Stimulated activated naive B cell treated with anti-CD40 and anti-IgM and Interleukin-4, amounts not matched to agents 10 μg/mL and 1 μg/mL and 100 μg/mL, for 72 hours (primary cell): ENCODE measurements around the gene RTN4R.
"Not testable (repeated sequence)": the region's sequence is repeated elsewhere in the genome, so short reads cannot be mapped to it uniquely, and the experiment has no call there.

Experiments
- ATAC-seq, 2 donors: fragments of 150-1000 bp; cut with Tn5 transposase; replicated peaks; 2 replicates each; pipeline ENCODE4 v1.10.0; 2021; ENCODE audit warnings: moderate library complexity in 1 of 2
- DNase-seq: peaks from one replicate; pipeline ENCODE4 v3.0.0; 2021
- H3K27ac Mint-ChIP-seq: one replicate; pipeline ENCODE4 v1.8.0; 2022; ENCODE audit warnings: mild to moderate bottlenecking, mixed read lengths
- H3K27me3 Mint-ChIP-seq, 2 donors: one replicate each; pipeline ENCODE4 v1.8.0; 2022; ENCODE audit warnings: mixed read lengths in 2 of 2
- H3K36me3 Mint-ChIP-seq, 2 donors: one replicate each; pipeline ENCODE4 v1.8.0; 2022; ENCODE audit warnings: mixed read lengths in 2 of 2, mild to moderate bottlenecking in 1 of 2
- H3K4me1 Mint-ChIP-seq, 2 donors: one replicate each; pipeline ENCODE4 v1.8.0; 2022; ENCODE audit warnings: mixed read lengths in 2 of 2, mild to moderate bottlenecking in 1 of 2
- H3K4me3 Mint-ChIP-seq, 2 donors: one replicate each; pipeline ENCODE4 v1.8.0; 2022; ENCODE audit warnings: mild to moderate bottlenecking in 2 of 2, mixed read lengths in 2 of 2, moderate library complexity in 1 of 2
- H3K9me3 Mint-ChIP-seq, 2 donors: one replicate each; pipeline ENCODE4 v1.8.0; 2022; ENCODE audit warnings: mixed read lengths in 2 of 2, mild to moderate bottlenecking in 1 of 2

RTN4R gene

GRCh38 chr22:20263404-20264281 lies 4.5 kb downstream of the RTN4R start:
- H3K4me3 Mint-ChIP-seq, H3K36me3 Mint-ChIP-seq, ATAC-seq, H3K9me3 Mint-ChIP-seq, DNase-seq, H3K4me1 Mint-ChIP-seq: not testable (repeated sequence)
- Mint-ChIP-seq H3K27me3 (peaks cover 9 to 17% of the 10 kb centered on the region in 2 donors), H3K27ac (peak overlapping the region; percentile 21)

DNA sequence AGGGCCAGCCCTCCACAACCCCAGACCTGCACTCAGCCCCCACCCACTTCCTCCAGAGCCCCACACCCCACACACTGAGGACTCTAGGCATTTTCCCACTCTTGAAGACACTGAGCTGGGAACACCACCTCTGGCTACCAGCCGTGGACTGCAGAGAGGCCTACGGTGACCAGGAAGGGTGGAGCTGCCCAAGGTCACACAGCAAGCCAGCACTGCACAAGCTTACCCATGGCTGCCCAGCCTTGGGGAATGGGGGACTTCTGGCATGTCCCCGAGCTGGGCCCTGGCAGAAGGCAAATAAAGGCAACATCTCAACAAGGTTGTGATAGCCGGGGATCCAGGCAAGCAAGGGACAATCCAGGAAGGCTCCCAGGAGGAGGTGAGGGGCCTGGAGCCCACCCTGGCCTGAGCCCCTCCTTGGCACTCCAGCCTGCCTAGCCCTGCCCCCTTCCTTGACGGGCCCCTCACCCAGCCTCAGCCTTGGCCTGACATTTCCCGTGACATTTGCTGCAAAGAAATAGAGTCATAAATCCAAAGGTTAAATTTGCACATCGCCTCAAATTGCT lies 5.5 kb downstream of the RTN4R start:
- DNase-seq (no peak), ATAC-seq (no peak)
- no peak overlapping the region for H3K27ac Mint-ChIP-seq
- peaks cover 8 to 15% of the 10 kb centered on the region in 2 donors for H3K27me3 Mint-ChIP-seq
- H3K4me3 Mint-ChIP-seq: no peak overlapping the region
- H3K36me3 Mint-ChIP-seq: no peaks in the 10 kb centered on the region
- H3K4me1 Mint-ChIP-seq: peaks cover 0 to 3% of the 10 kb centered on the region in 2 donors
- H3K9me3 Mint-ChIP-seq: no peaks in the 10 kb centered on the region

- H3K4me1 Mint-ChIP-seq: peaks cover 0 to 3% of the 10 kb centered on the region in 2 donors
- ATAC-seq (no peak), DNase-seq (no peak)
- H3K9me3 Mint-ChIP-seq: no peaks in the 10 kb centered on the region
- no peak overlapping the region for H3K4me3 Mint-ChIP-seq
- H3K36me3 Mint-ChIP-seq: no peaks in the 10 kb centered on the region
- peaks cover 8 to 9% of the 10 kb centered on the region in 2 donors for H3K27me3 Mint-ChIP-seq
- no peak overlapping the region for H3K27ac Mint-ChIP-seq
These were observed 6.1 kb downstream of the RTN4R start for GRCh38 chr22:20261848-20262581.

- DNase-seq (no peak), ATAC-seq (no peak)
- H3K27me3 Mint-ChIP-seq: no peaks in the 10 kb centered on the region
- no peaks in the 10 kb centered on the region for H3K9me3 Mint-ChIP-seq
- no peaks in the 10 kb centered on the region for H3K36me3 Mint-ChIP-seq
- no peak overlapping the region for H3K4me3 Mint-ChIP-seq
- no peak overlapping the region for H3K27ac Mint-ChIP-seq
- peaks cover 0 to 2% of the 10 kb centered on the region in 2 donors for H3K4me1 Mint-ChIP-seq
These were observed 7.9 kb downstream of the RTN4R start for GRCh38 chr22:20260071-20260765.

DNA sequence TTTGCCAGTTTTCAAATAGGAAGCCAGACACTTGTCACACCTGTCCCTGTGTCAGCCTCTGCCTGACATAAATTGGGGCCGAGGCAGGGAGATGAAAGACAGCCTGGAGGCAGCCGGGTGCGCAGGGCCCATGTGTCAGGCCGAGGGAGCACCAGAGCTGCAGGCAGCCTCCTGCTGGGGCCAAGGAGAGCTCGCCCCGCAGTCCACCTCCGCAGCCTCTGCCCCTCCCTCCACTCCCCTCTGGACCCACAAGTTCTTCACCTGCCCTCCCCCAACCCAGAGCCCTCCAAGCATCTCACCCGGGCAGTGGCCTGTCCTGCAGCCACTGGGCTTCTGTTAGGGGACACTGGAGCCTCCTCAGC lies 8.8 kb downstream of the RTN4R start:
- Mint-ChIP-seq H3K9me3 (no peaks in the 10 kb centered on the region), H3K27me3 (no peaks in the 10 kb centered on the region), H3K4me3 (no peak overlapping the region), H3K4me1 (peaks cover 0 to 2% of the 10 kb centered on the region in 2 donors), H3K36me3 (no peaks in the 10 kb centered on the region), H3K27ac (no peak overlapping the region)
- no peak for ATAC-seq
- DNase-seq: no peak

DNA sequence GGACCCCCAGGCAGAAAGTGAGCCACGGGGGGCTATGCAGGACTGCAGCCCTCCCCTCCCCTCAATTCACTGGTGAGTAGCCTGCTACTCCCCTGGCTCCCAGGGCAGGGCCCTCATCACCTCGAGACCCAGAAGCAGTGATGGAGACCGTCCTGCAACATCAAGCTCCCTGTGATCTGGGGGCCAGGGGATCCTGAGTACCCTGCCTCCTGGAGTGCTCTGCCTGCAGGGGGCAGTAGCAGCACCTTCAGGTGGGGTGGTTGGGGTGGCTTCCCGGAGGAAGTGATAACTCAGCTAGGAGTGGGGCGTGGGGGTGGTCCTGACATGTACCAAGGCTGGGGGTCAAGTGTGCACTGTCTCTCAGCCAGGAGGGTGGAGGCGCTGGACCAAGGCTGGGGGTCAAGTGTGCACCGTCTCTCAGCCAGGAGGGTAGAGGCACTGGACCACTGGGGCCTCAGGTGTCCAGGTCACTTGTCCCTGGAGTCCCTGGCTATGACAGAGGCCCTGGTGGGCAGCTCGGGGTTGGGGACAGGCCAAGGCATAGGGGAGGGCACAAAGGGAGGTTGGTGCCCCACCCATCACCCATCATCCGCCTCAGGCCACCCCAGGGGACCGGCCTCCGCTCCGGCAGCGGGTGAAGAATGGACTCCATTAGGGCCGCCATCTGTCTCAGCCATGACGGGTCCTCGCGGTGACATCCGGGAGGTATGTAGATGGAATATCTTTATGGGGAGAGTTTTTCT lies 9.4 kb downstream of the RTN4R start:
- Mint-ChIP-seq H3K9me3 (no peaks in the 10 kb centered on the region), H3K4me3 (no peak overlapping the region), H3K27ac (no peak overlapping the region), H3K36me3 (no peaks in the 10 kb centered on the region), H3K4me1 (peaks cover 0 to 2% of the 10 kb centered on the region in 2 donors), H3K27me3 (no peaks in the 10 kb centered on the region)
- no peak for ATAC-seq
- no peak for DNase-seq

GRCh38 chr22:20258021-20258299 lies 10.2 kb downstream of the RTN4R start:
- H3K9me3 Mint-ChIP-seq: no peaks in the 10 kb centered on the region
- H3K4me3 Mint-ChIP-seq: no peak overlapping the region
- DNase-seq: no peak
- H3K4me1 Mint-ChIP-seq: peaks cover 0 to 2% of the 10 kb centered on the region in 2 donors
- no peak overlapping the region for H3K27ac Mint-ChIP-seq
- no peaks in the 10 kb centered on the region for H3K36me3 Mint-ChIP-seq
- H3K27me3 Mint-ChIP-seq: no peaks in the 10 kb centered on the region
- ATAC-seq: no peak

DNA sequence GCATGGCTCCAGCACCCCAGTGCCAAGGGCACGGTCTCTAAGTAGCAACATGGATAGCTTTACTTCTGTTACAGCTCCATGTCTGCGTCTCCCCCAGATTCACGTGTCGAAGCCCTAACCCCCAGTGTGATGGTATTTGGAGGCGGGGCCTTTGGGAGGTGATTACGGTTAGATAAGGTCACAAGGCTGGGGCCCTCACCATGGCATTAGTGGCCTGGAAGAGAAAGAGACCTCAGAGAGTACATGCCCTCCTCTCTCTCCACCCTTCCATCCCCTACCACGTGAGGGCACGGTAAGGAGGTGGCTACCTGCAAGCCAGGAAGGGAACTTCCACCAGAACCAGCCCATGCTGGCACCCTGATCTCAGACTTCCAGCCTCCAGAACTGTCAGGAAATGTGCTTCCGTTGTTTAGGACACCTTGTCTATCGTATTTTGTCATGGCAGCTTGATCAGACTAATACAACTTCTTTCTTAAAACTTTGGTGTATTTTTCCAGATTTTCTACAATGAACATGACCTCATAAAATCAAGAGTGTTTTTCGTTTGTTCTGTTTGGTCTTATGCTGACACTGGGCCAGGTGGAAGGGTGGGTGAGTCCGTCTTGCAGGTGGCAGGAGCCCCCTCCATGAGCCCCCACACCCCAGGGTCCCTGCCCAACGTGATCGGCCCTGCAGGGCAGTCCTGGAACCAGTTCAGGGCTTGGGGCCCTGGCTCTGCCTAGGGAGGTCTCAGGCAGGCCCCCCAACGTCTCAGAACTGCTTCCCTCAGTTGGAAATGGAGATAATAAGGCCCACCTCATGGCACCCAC lies 10.7 kb downstream of the RTN4R start:
- Mint-ChIP-seq H3K9me3 (no peaks in the 10 kb centered on the region), H3K4me3 (no peak overlapping the region), H3K4me1 (peaks cover 0 to 2% of the 10 kb centered on the region in 2 donors), H3K36me3 (no peaks in the 10 kb centered on the region), H3K27me3 (no peaks in the 10 kb centered on the region), H3K27ac (no peak overlapping the region)
- no peak for DNase-seq
- ATAC-seq: no peak

GRCh38 chr22:20256551-20257211 lies 11.4 kb downstream of the RTN4R start:
- ATAC-seq (no peak), DNase-seq (no peak)
- Mint-ChIP-seq H3K27me3 (no peaks in the 10 kb centered on the region), H3K4me3 (no peak overlapping the region), H3K27ac (no peak overlapping the region), H3K36me3 (no peaks in the 10 kb centered on the region), H3K9me3 (no peaks in the 10 kb centered on the region), H3K4me1 (peaks cover 0 to 2% of the 10 kb centered on the region in 2 donors)

GRCh38 chr22:20256027-20256426 lies 12.1 kb downstream of the RTN4R start:
- Mint-ChIP-seq H3K9me3 (no peaks in the 10 kb centered on the region), H3K4me3 (no peak overlapping the region), H3K4me1 (peaks cover 0 to 2% of the 10 kb centered on the region in 2 donors), H3K27me3 (no peaks in the 10 kb centered on the region), H3K36me3 (no peaks in the 10 kb centered on the region), H3K27ac (no peak overlapping the region)
- no peak for ATAC-seq
- DNase-seq: no peak

GRCh38 chr22:20254975-20255946 lies 12.9 kb downstream of the RTN4R start:
- ATAC-seq (no peak), DNase-seq (no peak)
- Mint-ChIP-seq H3K9me3 (no peaks in the 10 kb centered on the region), H3K36me3 (no peaks in the 10 kb centered on the region), H3K27ac (no peak overlapping the region), H3K4me3 (no peak overlapping the region), H3K27me3 (no peaks in the 10 kb centered on the region), H3K4me1 (peaks cover 0 to 2% of the 10 kb centered on the region in 2 donors)

- no peak for DNase-seq
- Mint-ChIP-seq H3K4me3 (no peak overlapping the region), H3K4me1 (no peaks in the 10 kb centered on the region), H3K9me3 (no peaks in the 10 kb centered on the region), H3K36me3 (no peaks in the 10 kb centered on the region), H3K27ac (no peak overlapping the region), H3K27me3 (no peaks in the 10 kb centered on the region)
- ATAC-seq: no peak
These were observed 15.0 kb downstream of the RTN4R start for GRCh38 chr22:20253161-20253560.
